Astrocyte of the cerebellum (primary cell): ENCODE data around the gene TRIM6.

Experiments used
- DNase-seq: peaks from one replicate; pipeline ENCODE4 v3.0.0-alpha.2; 2011; ENCODE audit warnings: low read depth
- H3K4me3 ChIP-seq: 2 replicates; pipeline ENCODE4 v1.5.1; 2011; ENCODE audit warnings: mild to moderate bottlenecking, low read depth, low read length, moderate library complexity
- in situ Hi-C: cut with HindIII; loops from 2 replicates; pipeline ENCODE4 v1.10.0; 2017; ENCODE audit warnings: low sequenced_read_pairs
- TF ChIP-seq, protein P1 (sequence below): IDR thresholded peaks from 2 replicates; pipeline ENCODE4 v1.5.1; 2012; ENCODE audit warnings: low read length, low read depth, moderate library complexity, mild to moderate bottlenecking; ENCODE audit errors: missing control alignments

TRIM6 gene

DNA sequence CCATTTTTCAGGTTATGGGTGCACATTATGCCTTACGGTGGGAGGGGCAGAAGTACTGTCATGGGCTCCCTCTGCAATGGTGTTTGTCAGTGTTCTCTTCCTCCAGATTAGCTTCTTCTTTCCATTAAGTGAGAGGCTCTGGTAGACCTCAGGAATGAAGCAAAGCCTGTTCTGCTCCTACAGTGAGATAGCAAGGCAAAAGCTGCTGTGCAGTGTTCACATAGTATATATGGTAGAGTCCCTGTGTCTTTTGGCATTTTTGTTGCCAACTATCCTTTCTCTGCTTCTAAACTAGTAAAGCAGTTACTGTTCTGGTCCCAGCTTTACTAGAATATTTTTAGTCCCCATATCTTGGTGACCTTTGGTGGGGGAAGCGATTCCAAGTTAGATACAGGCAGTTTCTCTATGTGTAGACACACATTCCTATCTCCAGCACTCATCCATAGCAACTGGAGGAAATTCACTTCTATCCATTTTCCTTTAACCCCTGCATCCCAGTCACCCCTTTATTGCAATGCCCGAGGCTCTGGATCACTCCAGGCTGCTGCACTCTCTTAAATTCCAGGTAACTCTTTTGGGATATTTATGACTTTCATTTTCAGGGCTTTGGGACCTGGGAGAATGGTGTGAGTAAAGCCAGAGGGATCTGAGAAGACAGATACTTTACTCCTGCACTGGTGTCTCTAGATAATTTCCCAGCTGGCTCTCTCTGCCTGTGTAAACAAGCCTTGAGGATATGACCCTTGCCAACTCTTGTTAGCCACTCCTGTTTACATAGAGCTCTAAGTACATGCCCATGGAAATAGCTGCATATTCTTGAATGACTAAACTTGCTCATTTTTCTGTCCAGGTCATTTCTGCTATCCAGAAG, 24.4 kb downstream of the TRIM6 start:
- H3K4me3 ChIP-seq = no peak overlapping the region
- in situ Hi-C loops = no loop called here
- TF ChIP-seq, protein P1, sequence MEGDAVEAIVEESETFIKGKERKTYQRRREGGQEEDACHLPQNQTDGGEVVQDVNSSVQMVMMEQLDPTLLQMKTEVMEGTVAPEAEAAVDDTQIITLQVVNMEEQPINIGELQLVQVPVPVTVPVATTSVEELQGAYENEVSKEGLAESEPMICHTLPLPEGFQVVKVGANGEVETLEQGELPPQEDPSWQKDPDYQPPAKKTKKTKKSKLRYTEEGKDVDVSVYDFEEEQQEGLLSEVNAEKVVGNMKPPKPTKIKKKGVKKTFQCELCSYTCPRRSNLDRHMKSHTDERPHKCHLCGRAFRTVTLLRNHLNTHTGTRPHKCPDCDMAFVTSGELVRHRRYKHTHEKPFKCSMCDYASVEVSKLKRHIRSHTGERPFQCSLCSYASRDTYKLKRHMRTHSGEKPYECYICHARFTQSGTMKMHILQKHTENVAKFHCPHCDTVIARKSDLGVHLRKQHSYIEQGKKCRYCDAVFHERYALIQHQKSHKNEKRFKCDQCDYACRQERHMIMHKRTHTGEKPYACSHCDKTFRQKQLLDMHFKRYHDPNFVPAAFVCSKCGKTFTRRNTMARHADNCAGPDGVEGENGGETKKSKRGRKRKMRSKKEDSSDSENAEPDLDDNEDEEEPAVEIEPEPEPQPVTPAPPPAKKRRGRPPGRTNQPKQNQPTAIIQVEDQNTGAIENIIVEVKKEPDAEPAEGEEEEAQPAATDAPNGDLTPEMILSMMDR = no peak
- DNase-seq = peak; percentile 40

DNA sequence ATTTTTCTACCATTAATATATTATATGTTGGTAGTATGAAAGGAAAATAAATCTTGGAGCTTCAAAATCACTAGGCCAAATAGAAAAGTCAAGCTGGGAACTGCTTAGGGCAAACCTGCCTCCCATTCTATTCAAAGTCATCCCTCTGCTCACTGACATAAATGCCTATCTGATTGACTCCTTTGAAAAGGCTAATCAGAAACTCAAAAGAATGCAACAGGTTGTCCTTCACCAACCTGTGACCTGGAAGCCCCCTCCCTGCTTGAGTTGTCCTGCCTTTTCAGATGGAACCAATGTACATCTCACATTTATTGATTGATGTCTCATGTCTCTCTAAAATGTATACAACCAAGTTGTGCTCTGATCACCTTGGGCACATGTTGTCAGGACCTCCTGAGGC, 25.1 kb downstream of the TRIM6 start:
- TF ChIP-seq, protein P1 = no peak
- no peak for DNase-seq
- in situ Hi-C loops = no loop called here
- H3K4me3 ChIP-seq = no peak overlapping the region

DNA sequence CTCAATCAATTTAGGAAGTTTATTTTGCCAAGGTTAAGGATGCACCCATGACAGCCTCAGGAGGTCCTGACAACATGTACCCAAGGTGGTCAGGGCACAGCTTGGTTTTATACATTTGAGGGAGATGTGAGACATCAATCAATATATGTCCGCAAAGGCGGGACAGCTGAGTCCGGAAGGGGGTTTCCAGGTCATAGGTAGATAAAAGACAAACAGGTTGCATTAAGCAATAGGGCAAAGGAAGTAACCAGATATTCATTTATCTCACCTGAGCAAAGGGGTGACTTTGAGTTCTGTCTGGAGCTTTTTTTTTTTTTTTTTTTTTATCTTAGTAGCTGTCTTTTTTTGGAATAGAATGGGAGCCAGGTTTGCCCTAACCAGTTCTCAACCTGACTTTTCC, 26.4 kb downstream of the TRIM6 start:
- in situ Hi-C loops = no loop called here
- H3K4me3 ChIP-seq = no peak overlapping the region
- TF ChIP-seq, protein P1 = no peak
- no peak for DNase-seq

DNA sequence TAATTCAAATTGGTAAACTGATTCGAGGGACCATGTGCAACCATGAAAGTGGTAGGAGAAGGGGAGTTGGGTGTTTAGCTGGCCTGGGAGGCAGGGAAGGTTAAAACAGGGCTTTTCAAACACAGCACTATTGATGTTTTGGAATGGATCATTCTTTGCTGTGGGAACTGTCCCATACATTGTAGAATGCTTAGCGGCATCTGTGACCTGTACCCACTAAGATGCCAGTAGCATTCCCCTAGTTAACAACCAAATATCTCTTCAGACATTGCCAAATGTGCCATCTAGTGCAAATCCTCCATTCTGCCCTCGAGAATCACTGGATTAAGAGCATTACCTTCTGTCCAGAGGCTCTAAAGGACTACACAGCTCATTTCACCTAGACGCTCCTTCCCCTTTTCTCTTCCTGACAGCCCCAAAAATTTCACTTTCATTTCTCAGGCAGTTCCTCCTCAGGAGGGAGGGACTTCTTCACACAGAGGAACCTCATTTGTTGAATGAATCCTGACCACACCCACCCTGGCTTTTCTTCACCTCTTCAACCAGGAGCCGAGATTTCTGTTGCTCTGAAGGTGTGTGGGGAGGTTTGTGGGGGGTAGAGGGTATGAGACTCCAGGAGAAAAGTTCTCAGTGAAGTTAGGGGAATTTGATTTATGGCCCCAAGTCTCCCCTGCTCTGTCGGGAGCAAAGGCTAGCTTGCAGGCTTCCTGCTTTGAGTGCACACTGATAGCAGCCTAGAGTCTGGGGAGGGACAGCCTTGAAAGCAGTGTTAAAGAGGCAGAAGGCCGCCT, 28.2 kb downstream of the TRIM6 start, which contains the start of gene TRIM34:
Gene TRIM34, plus strand, starts transcription at position 513 of the 791 bp plus-strand sequence. CDS start 7,331 bp downstream, outside the sequence.
- in situ Hi-C loops = no loop called here
- TF ChIP-seq, protein P1 = no peak
- peak within 1 kb of the TSS; percentile 39 for H3K4me3 ChIP-seq
- peak; percentile 29 for DNase-seq

DNA sequence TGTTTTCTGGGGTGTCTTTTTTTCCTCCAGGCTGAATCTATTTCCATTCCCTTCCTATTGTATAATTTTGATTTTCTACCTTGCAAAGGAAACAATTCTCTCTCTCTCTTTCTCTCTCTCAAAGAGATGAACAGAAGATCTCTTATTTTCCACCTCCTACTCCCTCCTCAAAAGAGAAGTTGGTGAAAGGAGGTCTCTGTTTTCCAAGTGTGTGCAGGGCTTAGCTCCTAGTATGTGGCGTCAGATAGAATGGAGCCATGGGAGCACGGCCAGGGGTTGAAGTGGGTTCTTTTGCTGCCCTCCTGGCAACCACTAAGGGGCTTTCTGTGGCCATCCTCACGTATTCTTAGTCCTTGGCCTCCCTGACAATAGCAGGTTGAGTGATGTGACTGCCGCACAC, 28.8 kb downstream of the TRIM6 start:
- in situ Hi-C loops = no loop called here
- H3K4me3 ChIP-seq = peak overlapping the region; percentile 39
- TF ChIP-seq, protein P1 = no peak
- DNase-seq = no peak

DNA sequence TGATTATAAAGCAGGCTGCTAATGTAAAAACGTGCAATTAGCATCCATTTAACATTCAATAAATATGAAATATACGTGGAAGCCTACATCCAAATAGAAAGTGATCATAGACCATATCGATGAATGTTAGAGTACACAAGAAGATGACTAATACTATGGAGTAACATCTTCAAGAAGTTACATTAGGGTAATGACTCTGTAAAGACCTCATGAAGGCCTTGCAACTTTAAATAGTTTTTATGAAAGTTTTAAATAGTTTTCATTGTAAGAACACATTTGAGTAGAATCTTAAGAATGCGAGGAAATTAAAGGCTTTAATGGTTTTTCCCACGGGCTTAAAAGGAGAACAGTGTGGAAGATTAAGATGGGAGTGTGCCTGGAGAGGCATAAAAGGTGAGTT, 29.8 kb downstream of the TRIM6 start:
- no peak overlapping the region for H3K4me3 ChIP-seq
- in situ Hi-C loops = no loop called here
- DNase-seq = no peak
- TF ChIP-seq, protein P1 = no peak
